T-cell (primary cell): ENCODE results near the gene CST6. TPM values are rescaled to one million over a fixed set of nuclear protein-coding genes. Genes with fewer than 3 reads are reported as not detected.
A peak's percentile ranks its signal among the peaks of the same experiment; 100 is the strongest.

ENCODE experiments used
- ATAC-seq, 4 experiments: fragments of 200-7000 bp in 3 of 4; fragments of 150-1000 bp in 1 of 4; cut with Tn5 transposase; replicated peaks in 1 of 4; 1 replicate in 3 of 4; 2 replicates in 1 of 4; pipeline ENCODE4 v1.10.0; 2021; ENCODE audit warnings: moderate library complexity in 3 of 4, mild to moderate bottlenecking in 2 of 4, moderate number of reproducible peaks in 1 of 4
- CTCF ChIA-PET, 2 donors: fragments of 300-600 bp; sonication (Branson Sonifier 250); formaldehyde crosslinking; loops; one replicate each; lab custom pipeline; 2022; ENCODE audit warnings: antibody characterized with exemption in 2 of 2; lab: Charles Lee
- POLR2A ChIA-PET, 2 donors: fragments of 300-600 bp; sonication (Branson Sonifier 250); formaldehyde crosslinking; loops; one replicate each; lab custom pipeline; 2022; ENCODE audit warnings: antibody characterized with exemption in 2 of 2; lab: Charles Lee
- DNase-seq, 35 experiments: peaks; one replicate each; pipeline versions ENCODE4 v3.0.0 to v3.0.0-alpha.2; 2013 to 2023
- H3K27ac ChIP-seq: one replicate; pipeline ENCODE4 v1.5.1; 2013; ENCODE audit warnings: low read length
- H3K27me3 ChIP-seq, 2 experiments: replicated peaks in 1 of 2; 1 replicate in 1 of 2; 2 replicates in 1 of 2; pipeline versions ENCODE4 v1.6.1 to v1.7.0; 2013; ENCODE audit warnings: low read length in 1 of 2, mixed read lengths in 1 of 2; ENCODE audit not compliant: control insufficient read depth in 2 of 2, insufficient read depth in 2 of 2; ENCODE audit errors: extremely low read depth in 1 of 2
- H3K36me3 ChIP-seq, 2 donors: 1 replicate in 1 of 2; 2 replicates in 1 of 2; pipeline versions ENCODE4 v1.6.1 to v1.7.0; 2013; ENCODE audit warnings: low read length in 1 of 2; ENCODE audit not compliant: control insufficient read depth in 2 of 2, insufficient read depth in 1 of 2; ENCODE audit errors: extremely low read depth in 1 of 2
- H3K4me1 ChIP-seq, 2 experiments: 1 replicate in 1 of 2; 2 replicates in 1 of 2; pipeline versions ENCODE4 v1.6.1 to v1.7.0; 2013; ENCODE audit warnings: low read length in 2 of 2, mixed read lengths in 1 of 2; ENCODE audit not compliant: insufficient read depth in 2 of 2, control insufficient read depth in 1 of 2; ENCODE audit errors: extremely low read depth in 1 of 2
- H3K4me3 ChIP-seq, 2 donors: 1 replicate in 1 of 2; 2 replicates in 1 of 2; pipeline versions ENCODE4 v1.5.1 to v1.7.0; 2013; ENCODE audit warnings: mild to moderate bottlenecking in 2 of 2, low read length in 1 of 2, moderate library complexity in 1 of 2; ENCODE audit not compliant: control insufficient read depth in 1 of 2; ENCODE audit errors: extremely low read depth in 1 of 2
- H3K9me3 ChIP-seq: 2 replicates; pipeline ENCODE4 v1.7.0; 2013
- H3K27ac Mint-ChIP-seq, 2 donors: one replicate each; pipeline ENCODE4 v1.8.0; 2020 to 2021; ENCODE audit warnings: mild to moderate bottlenecking in 2 of 2, mixed read lengths in 2 of 2
- H3K27me3 Mint-ChIP-seq, 2 donors: one replicate each; pipeline ENCODE4 v1.8.0; 2021 to 2022; ENCODE audit warnings: mixed read lengths in 2 of 2
- H3K36me3 Mint-ChIP-seq: one replicate; pipeline ENCODE4 v1.8.0; 2021; ENCODE audit warnings: mixed read lengths
- H3K4me1 Mint-ChIP-seq, 3 donors: one replicate each; pipeline ENCODE4 v1.8.0; 2020 to 2022; ENCODE audit warnings: mixed read lengths in 3 of 3, mild to moderate bottlenecking in 1 of 3
- H3K4me3 Mint-ChIP-seq, 3 donors: one replicate each; pipeline ENCODE4 v1.8.0; 2020 to 2022; ENCODE audit warnings: mild to moderate bottlenecking in 3 of 3, mixed read lengths in 3 of 3, moderate library complexity in 3 of 3
- H3K9me3 Mint-ChIP-seq, 3 donors: one replicate each; pipeline ENCODE4 v1.8.0; 2020 to 2022; ENCODE audit warnings: mixed read lengths in 3 of 3
- WGBS: methylation state at CpG from one replicate; pipeline ENCODE4 v1.1.5; 2013; ENCODE audit warnings: missing lambda C conversion rate; ENCODE audit not compliant: insufficient coverage; 5-methylcytosine and 5-hydroxymethylcytosine counted together
- total RNA-seq, 35 experiments: library from RNA in 6 of 35; stranded (reverse) in 6 of 35; fragments of 120-200 nt in 1 of 35; gene quantifications; one replicate each; pipeline versions ENCODE4 v1.2.1 to v1.2.4 and lab custom pipeline; 2013 to 2026

CST6 gene
- total RNA-seq, 5 donors from 2014 or later (not counting 1 experiment from before 2014, with no cell fraction given): not detected

GRCh38 chr11:66051371-66051765 lies 39.6 kb downstream of the CST6 start:
- DNase-seq (no peak), ATAC-seq (no peak)
- no peaks in the 10 kb centered on the region for H3K9me3 Mint-ChIP-seq
- CTCF ChIA-PET: interaction anchor here in 1 of 2 donors (1.3 kb wide), 1 partner anchor 14 kb away, joined by 4 read pairs; no protein-coding TSS in a partner anchor
- WGBS: 52% methylated on average over 9 of the region's 12 CpGs
- Histone ChIP-seq H3K4me1 (peaks cover 11 to 32% of the 10 kb centered on the region in 2 experiments), H3K27ac (peak overlapping the region; percentile 86), H3K36me3 (peaks cover 0 to 26% of the 10 kb centered on the region in 2 donors), H3K9me3 (no peaks in the 10 kb centered on the region), H3K27me3 (peaks cover 0 to 26% of the 10 kb centered on the region in 2 experiments), H3K4me3 (peak overlapping the region; percentile 95)
- peak overlapping the region; percentile 97 to 100 (median 98) for H3K4me3 Mint-ChIP-seq
- peak overlapping the region; percentile 88 to 92 for H3K27ac Mint-ChIP-seq
- POLR2A ChIA-PET: interaction anchor here in 1 of 2 donors (0.7 kb wide), 1 partner anchor 552 kb away, joined by 3 read pairs; no protein-coding TSS in a partner anchor
- peaks cover 30 to 38% (median 32%) of the 10 kb centered on the region in 3 donors for H3K4me1 Mint-ChIP-seq
- H3K27me3 Mint-ChIP-seq: peaks cover 4 to 6% of the 10 kb centered on the region in 2 donors
- H3K36me3 Mint-ChIP-seq: peaks cover 10% of the 10 kb centered on the region

- peaks cover 0 to 24% of the 10 kb centered on the region in 2 experiments for H3K27me3 ChIP-seq
- peaks cover 11 to 32% of the 10 kb centered on the region in 2 experiments for H3K4me1 ChIP-seq
- DNase-seq: peak; percentile 88 to 97 (median 92)
- H3K27ac ChIP-seq: peak within 1 kb of the TSS; percentile 86
- Mint-ChIP-seq H3K27ac (peak within 1 kb of the TSS; percentile 98 to 99), H3K9me3 (no peaks in the 10 kb centered on the region), H3K4me1 (peaks cover 30 to 38% (median 32%) of the 10 kb centered on the region in 3 donors), H3K27me3 (peaks cover 4 to 6% of the 10 kb centered on the region in 2 donors), H3K4me3 (peak within 1 kb of the TSS; percentile 97 to 100 (median 98)), H3K36me3 (peaks cover 13% of the 10 kb centered on the region)
- peak; percentile 95 to 99 (median 98) for ATAC-seq
- WGBS: under 1% methylated on average over 84 of the region's 84 CpGs
- H3K9me3 ChIP-seq: no peaks in the 10 kb centered on the region
- CTCF ChIA-PET: interaction anchor here (0.8 to 2.0 kb wide), 5 partner anchors 10 to 84 kb away, joined by 3 to 10 read pairs (median 4); no protein-coding TSS in a partner anchor
- peaks cover 6 to 32% of the 10 kb centered on the region in 2 donors for H3K36me3 ChIP-seq
- POLR2A ChIA-PET: interaction anchor here (0.5 to 1.2 kb wide), 6 partner anchors 39 to 553 kb away, joined by 3 to 11 read pairs (median 3); partner anchors contain the start of genes BANF1 (in 1 of the 2) and SIPA1 (in 1 of the 2)
- H3K4me3 ChIP-seq: peak within 1 kb of the TSS; percentile 95
These were observed 40.2 kb downstream of the CST6 start, which contains the start of gene SF3B2 for GRCh38 chr11:66051766-66052663. TSS of gene SF3B2 (plus strand) at chr11:66052364. CDS start at chr11:66052385, 21 bp downstream.

GRCh38 chr11:66052664-66052982 lies 40.8 kb downstream of the CST6 start:
- peaks cover 4 to 6% of the 10 kb centered on the region in 2 donors for H3K27me3 Mint-ChIP-seq
- ChIA-PET CTCF (interaction anchor here (0.8 to 2.0 kb wide), 4 partner anchors 10 to 83 kb away, joined by 3 to 10 read pairs (median 5); no protein-coding TSS in a partner anchor), POLR2A (interaction anchor here (0.7 to 1.2 kb wide), 4 partner anchors 39 to 486 kb away, joined by 3 to 11 read pairs (median 4); partner anchors contain the start of gene BANF1 (in 1 of the 2))
- H3K9me3 Mint-ChIP-seq: no peaks in the 10 kb centered on the region
- ATAC-seq: peak in 2 of 4 experiments; percentile 1 to 2
- Histone ChIP-seq H3K4me3 (peak overlapping the region; percentile 95), H3K27ac (peak overlapping the region; percentile 76), H3K36me3 (peaks cover 6 to 38% of the 10 kb centered on the region in 2 donors), H3K9me3 (no peaks in the 10 kb centered on the region), H3K4me1 (peaks cover 11 to 32% of the 10 kb centered on the region in 2 experiments), H3K27me3 (peaks cover 0 to 18% of the 10 kb centered on the region in 2 experiments)
- H3K27ac Mint-ChIP-seq: peak overlapping the region; percentile 98 to 99
- H3K36me3 Mint-ChIP-seq: peaks cover 18% of the 10 kb centered on the region
- WGBS: 1% methylated on average over 17 of the region's 17 CpGs
- DNase-seq: no peak
- H3K4me3 Mint-ChIP-seq: peak overlapping the region; percentile 97 to 100 (median 98)
- peaks cover 30 to 38% (median 32%) of the 10 kb centered on the region in 3 donors for H3K4me1 Mint-ChIP-seq

- no peak overlapping the region for H3K4me3 ChIP-seq
- Mint-ChIP-seq H3K4me1 (peaks cover 29 to 36% (median 32%) of the 10 kb centered on the region in 3 donors), H3K4me3 (peak overlapping the region in 1 of 3 donors; percentile 97), H3K27me3 (no peaks in the 10 kb centered on the region), H3K9me3 (no peaks in the 10 kb centered on the region), H3K36me3 (peaks cover 32% of the 10 kb centered on the region), H3K27ac (no peak overlapping the region)
- H3K36me3 ChIP-seq: peaks cover 13 to 61% of the 10 kb centered on the region in 2 donors
- ChIA-PET CTCF (interaction anchor here in 1 of 2 donors (0.5 to 1.9 kb wide), 3 partner anchors 13 to 160 kb away, joined by 4 to 9 read pairs (median 5); no protein-coding TSS in a partner anchor), POLR2A (interaction anchor here in 1 of 2 donors (0.5 to 0.6 kb wide), 2 partner anchors 21 to 70 kb away, joined by 3 to 4 read pairs; no protein-coding TSS in a partner anchor)
- H3K27me3 ChIP-seq: no peaks in the 10 kb centered on the region
- no peaks in the 10 kb centered on the region for H3K9me3 ChIP-seq
- DNase-seq (no peak), ATAC-seq (no peak)
- no peak overlapping the region for H3K27ac ChIP-seq
- 98% methylated on average over 5 of the region's 7 CpGs for WGBS
- peaks cover 9 to 24% of the 10 kb centered on the region in 2 experiments for H3K4me1 ChIP-seq
These were observed 43.2 kb downstream of the CST6 start for GRCh38 chr11:66055021-66055420.

GRCh38 chr11:66056501-66056900 lies 44.7 kb downstream of the CST6 start:
- Histone ChIP-seq H3K27me3 (no peaks in the 10 kb centered on the region), H3K27ac (no peak overlapping the region), H3K4me1 (peaks cover 9 to 16% of the 10 kb centered on the region in 2 experiments), H3K9me3 (no peaks in the 10 kb centered on the region), H3K36me3 (peaks cover 19 to 75% of the 10 kb centered on the region in 2 donors), H3K4me3 (no peak overlapping the region)
- ChIA-PET CTCF (interaction anchor here (0.6 to 1.9 kb wide), 7 partner anchors 10 to 166 kb away, joined by 3 to 7 read pairs (median 4); no protein-coding TSS in a partner anchor), POLR2A (interaction anchor here (0.6 to 0.8 kb wide), 3 partner anchors 26 to 206 kb away, joined by 3 to 7 read pairs (median 6); no protein-coding TSS in a partner anchor)
- Mint-ChIP-seq H3K4me1 (peaks cover 26 to 30% (median 28%) of the 10 kb centered on the region in 3 donors), H3K9me3 (no peaks in the 10 kb centered on the region), H3K4me3 (peak overlapping the region in 1 of 3 donors; percentile 24), H3K36me3 (peaks cover 45% of the 10 kb centered on the region), H3K27ac (no peak overlapping the region), H3K27me3 (no peaks in the 10 kb centered on the region)
- WGBS: 85% methylated on average over 6 of the region's 7 CpGs
- no peak for DNase-seq
- no peak for ATAC-seq
